ENCODE results near the gene ACOT7.

ACOT7 gene

GRCh38 chr1:6260433-6260934 is 133.1 kb downstream of the ACOT7 start:
- TF ChIP-seq, protein P1, sequence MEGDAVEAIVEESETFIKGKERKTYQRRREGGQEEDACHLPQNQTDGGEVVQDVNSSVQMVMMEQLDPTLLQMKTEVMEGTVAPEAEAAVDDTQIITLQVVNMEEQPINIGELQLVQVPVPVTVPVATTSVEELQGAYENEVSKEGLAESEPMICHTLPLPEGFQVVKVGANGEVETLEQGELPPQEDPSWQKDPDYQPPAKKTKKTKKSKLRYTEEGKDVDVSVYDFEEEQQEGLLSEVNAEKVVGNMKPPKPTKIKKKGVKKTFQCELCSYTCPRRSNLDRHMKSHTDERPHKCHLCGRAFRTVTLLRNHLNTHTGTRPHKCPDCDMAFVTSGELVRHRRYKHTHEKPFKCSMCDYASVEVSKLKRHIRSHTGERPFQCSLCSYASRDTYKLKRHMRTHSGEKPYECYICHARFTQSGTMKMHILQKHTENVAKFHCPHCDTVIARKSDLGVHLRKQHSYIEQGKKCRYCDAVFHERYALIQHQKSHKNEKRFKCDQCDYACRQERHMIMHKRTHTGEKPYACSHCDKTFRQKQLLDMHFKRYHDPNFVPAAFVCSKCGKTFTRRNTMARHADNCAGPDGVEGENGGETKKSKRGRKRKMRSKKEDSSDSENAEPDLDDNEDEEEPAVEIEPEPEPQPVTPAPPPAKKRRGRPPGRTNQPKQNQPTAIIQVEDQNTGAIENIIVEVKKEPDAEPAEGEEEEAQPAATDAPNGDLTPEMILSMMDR (IDR thresholded peaks at IDR 0.05), result no peak

DNA sequence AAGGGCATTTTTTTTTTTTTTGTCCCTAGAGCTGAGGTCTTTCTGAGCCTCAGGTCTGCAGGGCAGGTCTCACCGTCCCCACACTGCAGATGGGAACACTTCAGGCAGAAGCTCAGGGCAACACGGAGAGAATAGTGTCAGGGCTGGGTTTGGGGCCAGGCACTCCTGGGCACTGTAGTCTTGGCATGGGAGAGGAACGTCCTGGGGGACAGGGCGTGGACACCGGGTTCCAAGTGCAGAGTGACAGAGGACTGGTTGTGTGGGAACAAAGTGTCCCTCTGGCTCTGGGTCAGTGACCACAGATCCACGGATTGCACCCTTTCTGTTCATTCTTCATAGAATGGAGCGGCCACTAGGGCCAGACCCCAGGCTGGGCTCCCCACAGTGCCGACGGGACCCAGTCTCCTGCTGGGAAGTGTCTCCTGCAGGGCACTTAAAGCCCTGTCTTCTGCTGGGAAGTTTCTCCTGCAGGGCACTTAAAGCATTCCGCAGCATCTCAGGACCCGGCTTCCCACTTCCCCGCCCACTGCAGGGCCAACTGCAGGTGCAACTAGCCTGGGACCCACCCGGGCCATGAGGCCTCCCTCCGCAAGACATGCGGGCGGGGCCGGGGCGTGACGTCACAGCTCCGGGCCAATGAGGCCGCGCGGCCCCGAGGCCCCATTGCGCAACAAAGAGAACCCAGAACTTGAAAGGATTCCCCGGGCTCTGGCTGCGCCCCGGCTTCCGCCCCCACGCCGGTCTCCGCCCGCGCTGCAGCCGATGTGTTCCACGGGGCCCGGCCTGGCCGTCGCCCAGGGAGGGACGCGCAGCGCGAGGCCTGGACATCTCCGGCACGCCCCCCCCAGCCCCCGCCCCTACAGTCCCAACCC is 133.8 kb downstream of the ACOT7 start:
- TF ChIP-seq, protein P1 (IDR thresholded peaks at IDR 0.05), result no peak

- TF ChIP-seq, protein P1 (IDR thresholded peaks at IDR 0.05), result no peak
Measured at GRCh38 chr1:6258675-6259074, 134.9 kb downstream of the ACOT7 start.

- TF ChIP-seq, protein P1 (IDR thresholded peaks at IDR 0.05), result no peak
Measured at GRCh38 chr1:6257541-6258069, 136.0 kb downstream of the ACOT7 start.

- TF ChIP-seq, protein P1 (IDR thresholded peaks at IDR 0.05), result no peak
Measured at GRCh38 chr1:6256645-6257044, 136.9 kb downstream of the ACOT7 start.

DNA sequence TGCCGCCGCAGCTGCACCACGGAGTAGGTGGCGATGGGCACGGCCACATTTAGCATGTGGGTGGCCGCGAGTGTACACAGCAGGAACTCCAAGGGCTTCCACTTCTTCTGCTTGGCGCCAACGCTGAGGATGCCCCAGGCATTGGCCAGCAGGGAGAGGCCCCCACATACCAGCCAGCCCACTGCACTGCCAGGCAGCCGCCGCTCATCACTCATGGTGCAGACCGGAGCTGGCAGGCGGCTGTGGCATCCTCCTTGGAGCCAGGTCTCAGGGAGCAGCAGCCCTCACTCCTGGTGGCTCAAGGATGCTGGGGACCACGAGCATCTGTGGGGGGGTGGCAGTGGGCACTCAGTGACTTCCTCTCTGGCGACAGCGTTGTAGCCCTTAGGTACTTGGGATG is 138.9 kb downstream of the ACOT7 start:
- TF ChIP-seq, protein P1 (IDR thresholded peaks at IDR 0.05), result no peak

DNA sequence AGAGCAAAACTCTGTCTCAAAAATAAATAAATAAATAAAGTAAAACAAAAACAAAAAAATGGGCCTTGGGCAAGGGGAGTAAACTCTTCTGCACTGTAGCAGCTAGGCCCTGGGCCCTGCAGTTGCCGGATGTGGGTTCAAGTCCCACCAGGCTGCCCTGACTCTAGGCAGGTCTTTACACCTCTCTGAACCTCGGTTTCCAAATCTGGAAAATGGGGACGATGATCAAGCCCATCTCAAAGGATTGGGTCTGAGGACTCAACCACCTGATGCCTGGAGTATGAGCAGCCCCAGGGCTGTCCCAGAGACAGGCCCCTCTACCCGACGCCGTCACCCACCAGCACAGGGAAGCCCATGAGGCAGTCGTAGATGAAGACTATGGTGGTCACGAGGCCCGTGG is 140.2 kb downstream of the ACOT7 start:
- TF ChIP-seq, protein P1 (IDR thresholded peaks at IDR 0.05), result no peak
